Measurements from ENCODE around the gene EXT2.

Gene EXT2

DNA sequence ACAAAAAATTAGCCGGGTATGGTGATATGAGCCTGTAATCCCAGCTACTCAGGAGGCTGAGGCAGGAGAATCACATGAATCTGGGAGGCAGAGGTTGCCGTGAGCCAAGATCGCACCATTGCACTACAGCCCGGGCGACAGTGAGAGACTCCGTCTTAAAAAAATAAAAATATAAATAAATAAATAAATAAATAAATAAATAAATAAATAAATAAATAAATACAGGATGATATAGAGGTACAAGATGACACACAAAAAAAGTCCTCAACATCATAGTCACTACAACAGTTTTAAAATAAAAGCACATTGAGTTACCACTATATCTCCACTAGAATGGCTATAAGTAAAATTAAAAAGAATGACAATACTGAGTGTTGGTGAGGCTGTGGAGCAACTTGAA, 116.7 kb downstream of the EXT2 start:
- no peak for TF ChIP-seq CTCF (IDR thresholded peaks at IDR 0.05; ENCODE audit: borderline replicate concordance, control extremely low read depth, extremely low read depth, insufficient read depth, missing control alignments)
- in situ Hi-C loops (cut with MboI; ENCODE audit: low sequenced_read_pairs, unreplicated experiment) = no loop called here
- DNase-seq (ENCODE audit: low spot score) = no peak

DNA sequence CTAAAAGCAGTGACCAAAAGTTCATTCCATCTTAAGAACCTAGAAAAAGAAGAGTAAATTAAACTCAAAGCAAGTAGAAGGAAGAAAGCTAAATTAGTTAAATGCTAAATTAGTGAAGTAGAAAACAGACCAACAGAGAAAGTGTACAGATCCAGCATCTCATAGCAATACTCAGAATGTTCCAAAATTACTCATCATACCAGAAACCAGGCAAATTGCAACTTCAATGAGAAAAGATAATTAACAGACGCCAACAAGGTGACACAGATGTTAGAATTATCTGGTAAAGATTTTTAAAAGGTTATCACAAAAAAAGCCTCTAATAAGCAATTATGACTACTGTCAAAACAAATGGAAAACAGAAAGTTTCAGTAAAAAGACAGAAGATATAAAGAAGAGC, 117.7 kb downstream of the EXT2 start:
- in situ Hi-C loops (cut with MboI; ENCODE audit: low sequenced_read_pairs, unreplicated experiment) = no loop called here
- no peak for TF ChIP-seq CTCF (IDR thresholded peaks at IDR 0.05; ENCODE audit: borderline replicate concordance, control extremely low read depth, extremely low read depth, insufficient read depth, missing control alignments)
- DNase-seq (ENCODE audit: low spot score) = no peak

DNA sequence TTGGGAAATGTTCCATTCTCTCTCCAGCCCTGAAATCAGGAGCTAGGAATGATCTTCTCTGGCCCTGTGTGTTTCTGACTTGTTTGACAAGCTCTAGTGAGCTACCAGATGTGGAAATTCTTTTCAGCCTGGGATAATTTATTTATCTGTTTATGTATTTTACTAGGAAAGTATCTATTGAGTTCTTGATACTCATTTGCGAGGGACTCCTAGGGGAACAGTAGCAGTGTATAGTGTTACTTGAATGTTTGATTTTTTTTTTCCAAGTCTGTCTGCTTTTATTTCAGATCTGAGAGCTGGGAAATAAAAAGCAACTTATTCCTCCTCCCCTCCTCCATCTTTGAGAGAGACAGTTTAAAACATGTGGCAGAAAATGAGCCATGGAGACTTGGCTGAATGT, 122.0 kb downstream of the EXT2 start:
- in situ Hi-C loops (cut with MboI; ENCODE audit: low sequenced_read_pairs, unreplicated experiment) = no loop called here
- no peak for TF ChIP-seq CTCF (IDR thresholded peaks at IDR 0.05; ENCODE audit: borderline replicate concordance, control extremely low read depth, extremely low read depth, insufficient read depth, missing control alignments)
- no peak for DNase-seq (ENCODE audit: low spot score)

DNA sequence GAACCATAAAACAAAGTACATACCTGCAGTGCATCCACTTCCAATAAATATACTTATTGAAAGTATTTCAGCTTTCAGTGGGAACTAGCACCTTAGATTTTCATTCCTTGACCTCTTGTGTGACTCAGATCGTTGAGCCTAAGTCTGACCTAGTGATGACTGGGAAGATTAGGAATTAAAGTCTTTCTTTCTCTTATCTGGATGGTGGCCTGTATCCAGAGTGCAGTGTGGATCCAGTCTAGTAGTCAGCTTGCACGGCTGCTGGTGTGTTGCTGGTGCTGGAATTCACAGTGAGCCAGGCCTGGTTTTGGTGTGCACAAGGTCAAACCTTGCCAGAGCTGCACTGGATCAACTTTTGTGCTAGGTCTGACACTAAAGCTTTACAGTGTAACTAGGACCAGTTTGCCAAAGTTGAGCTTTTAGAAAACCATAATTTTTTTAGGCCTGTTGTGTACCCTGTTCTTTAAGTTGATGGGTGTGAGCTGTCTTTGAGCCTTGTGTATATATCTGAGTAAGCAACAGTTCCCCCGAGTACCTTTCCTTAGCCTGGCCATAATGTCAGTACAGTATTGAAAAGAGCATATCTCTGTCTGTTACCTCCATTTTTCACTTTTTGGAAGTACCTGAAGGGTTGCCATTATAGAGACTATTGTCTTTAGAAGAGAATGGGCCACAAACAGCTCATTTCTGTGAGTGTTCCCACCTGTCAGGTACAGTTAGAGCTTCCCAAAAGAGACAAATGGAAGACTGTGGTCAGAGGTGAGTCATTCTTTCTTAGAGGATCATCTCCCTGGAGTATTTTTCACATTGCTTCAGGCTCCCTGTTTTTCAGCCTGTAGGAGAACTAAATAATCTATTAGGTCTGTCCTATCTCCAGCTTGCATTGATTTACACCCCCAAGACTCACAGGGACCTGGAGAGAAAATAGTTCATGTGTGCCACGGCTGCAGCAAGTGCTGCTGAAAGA, 124.6 kb downstream of the EXT2 start:
- in situ Hi-C loops (cut with MboI; ENCODE audit: low sequenced_read_pairs, unreplicated experiment) = no loop called here
- TF ChIP-seq CTCF (IDR thresholded peaks at IDR 0.05; ENCODE audit: borderline replicate concordance, control extremely low read depth, extremely low read depth, insufficient read depth, missing control alignments) = no peak
- no peak for DNase-seq (ENCODE audit: low spot score)

GRCh38 chr11:44221456-44221855, 126.0 kb downstream of the EXT2 start:
- no peak for TF ChIP-seq CTCF (IDR thresholded peaks at IDR 0.05; ENCODE audit: borderline replicate concordance, control extremely low read depth, extremely low read depth, insufficient read depth, missing control alignments)
- no peak for DNase-seq (ENCODE audit: low spot score)
- in situ Hi-C loops (cut with MboI; ENCODE audit: low sequenced_read_pairs, unreplicated experiment) = no loop called here

DNA sequence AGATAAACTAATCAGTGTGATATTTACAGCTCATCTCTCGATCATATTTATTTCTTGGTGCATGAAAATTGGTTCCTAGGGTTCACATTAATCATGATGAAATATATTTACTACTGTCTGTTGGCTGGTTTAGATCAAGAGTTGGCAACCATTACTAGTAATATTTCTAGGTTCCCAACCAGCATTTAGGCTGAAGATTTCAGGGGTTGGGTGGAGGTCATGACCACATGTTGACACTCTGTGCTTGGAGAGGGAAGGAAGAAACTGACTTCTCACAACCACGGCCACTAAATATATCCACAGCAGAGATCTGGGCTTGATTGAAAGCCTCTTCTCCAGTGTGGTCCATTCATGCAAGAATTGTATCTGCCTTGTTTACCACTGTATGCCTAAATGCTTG, 126.5 kb downstream of the EXT2 start:
- no peak for TF ChIP-seq CTCF (IDR thresholded peaks at IDR 0.05; ENCODE audit: borderline replicate concordance, control extremely low read depth, extremely low read depth, insufficient read depth, missing control alignments)
- no peak for DNase-seq (ENCODE audit: low spot score)
- in situ Hi-C loops (cut with MboI; ENCODE audit: low sequenced_read_pairs, unreplicated experiment) = no loop called here

Measured in GM13976 (cell line).